OCI-LY3 (cell line): Measurements from ENCODE around the gene CKAP5.

Experiments used
- CTCF ChIP-seq: fragments of 200-600, 300-600 bp; sonication (generic); IDR thresholded peaks from 2 replicates; pipeline ENCODE4 v1.5.1; 2014; ENCODE audit warnings: antibody characterized with exemption, low read length, low read depth
- EZH2phosphoT487 ChIP-seq: fragments of 200-600 bp; shearing (Covaris generic); IDR thresholded peaks from 2 replicates; pipeline ENCODE4 v1.6.1; 2018; ENCODE audit warnings: antibody characterized with exemption, mixed run types, low read depth

- TF ChIP-seq CTCF (no peak), EZH2phosphoT487 (no peak)
Observed at GRCh38 chr11:46701078-46701654, 144.9 kb downstream of the CKAP5 start.
